Mucosa of rectum (tissue), 2 donors: Measurements from ENCODE around the gene ETV4.
A peak's percentile ranks its signal among the peaks of the same experiment; 100 is the strongest.
"Not testable (repeated sequence)": the region's sequence is repeated elsewhere in the genome, so short reads cannot be mapped to it uniquely, and the experiment has no call there.

Source experiments
- H3K27ac ChIP-seq, 2 donors: one replicate each; pipeline ENCODE4 v1.7.0; 2013; ENCODE audit warnings: inconsistent platforms in 2 of 2, low read depth in 2 of 2, low read length in 2 of 2
- H3K27me3 ChIP-seq, 2 donors: one replicate each; pipeline ENCODE4 v1.7.0; 2013; ENCODE audit warnings: low read length in 2 of 2; ENCODE audit not compliant: control insufficient read depth in 2 of 2, insufficient read depth in 2 of 2
- H3K36me3 ChIP-seq, 2 donors: one replicate each; pipeline ENCODE4 v1.7.0; 2013; ENCODE audit warnings: low read length in 2 of 2; ENCODE audit not compliant: control insufficient read depth in 2 of 2, insufficient read depth in 2 of 2
- H3K4me1 ChIP-seq, 2 donors: one replicate each; pipeline ENCODE4 v1.7.0; 2013; ENCODE audit warnings: low read length in 2 of 2, mild to moderate bottlenecking in 1 of 2; ENCODE audit not compliant: control insufficient read depth in 2 of 2, insufficient read depth in 2 of 2
- H3K4me3 ChIP-seq, 2 donors: one replicate each; pipeline ENCODE4 v1.7.0; 2013; ENCODE audit warnings: low read length in 2 of 2
- H3K9ac ChIP-seq, 2 donors: one replicate each; pipeline ENCODE4 v1.7.0; 2013; ENCODE audit warnings: low read length in 2 of 2, low read depth in 1 of 2, mild to moderate bottlenecking in 1 of 2
- H3K9me3 ChIP-seq, 2 donors: one replicate each; pipeline ENCODE4 v1.7.0; 2013; ENCODE audit warnings: low read length in 2 of 2; ENCODE audit not compliant: control insufficient read depth in 2 of 2
- donor health status: healthy.
- donor health status: Normal muscosa, but diverticular disease.

The ETV4 gene

DNA sequence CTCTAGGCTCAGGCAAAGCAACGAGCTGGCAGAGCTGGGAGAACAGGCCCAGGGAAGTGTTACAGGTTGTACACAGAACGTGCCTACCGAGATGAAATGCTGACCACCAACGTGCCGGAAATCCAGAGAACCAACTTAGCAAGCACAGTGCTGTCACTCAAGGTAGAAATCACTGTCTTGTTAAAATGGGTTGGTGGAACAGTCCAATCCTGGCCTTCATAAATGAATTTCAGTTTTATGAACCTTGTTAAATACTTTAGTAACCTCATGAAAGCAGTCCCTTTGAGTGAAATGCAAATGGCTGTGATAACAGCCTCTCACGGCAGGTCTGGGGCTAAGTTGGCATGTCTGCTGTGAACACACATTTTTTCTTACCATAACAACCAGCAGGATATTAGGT, 29.0 kb downstream of the ETV4 start:
- Histone ChIP-seq H3K4me3 (no peak overlapping the region), H3K9ac (no peak overlapping the region), H3K27me3 (no peaks in the 10 kb centered on the region), H3K9me3 (no peaks in the 10 kb centered on the region), H3K4me1 (no peaks in the 10 kb centered on the region), H3K36me3 (peaks cover 66 to 75% of the 10 kb centered on the region in 2 donors), H3K27ac (no peak overlapping the region)

DNA sequence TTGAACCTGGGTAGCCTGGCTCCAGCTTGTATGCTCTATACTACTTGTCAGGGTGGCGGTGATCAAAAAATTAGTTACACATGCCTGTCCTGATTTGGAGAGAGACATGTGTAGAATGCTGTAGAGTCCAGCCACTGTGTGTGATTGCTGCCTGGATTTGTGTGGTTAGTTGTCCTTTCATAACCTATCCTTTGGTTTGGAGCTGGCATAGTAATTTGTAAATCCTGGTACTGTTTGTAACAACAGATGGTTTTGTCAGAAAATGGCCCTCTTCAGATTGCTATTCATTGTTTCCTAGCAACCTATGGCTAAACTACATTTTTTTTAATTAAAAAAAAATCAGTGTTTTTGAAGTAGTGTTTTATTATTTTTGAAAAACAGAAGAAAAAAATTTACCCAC, 30.5 kb downstream of the ETV4 start:
- Histone ChIP-seq H3K27me3 (no peaks in the 10 kb centered on the region), H3K9me3 (no peaks in the 10 kb centered on the region), H3K9ac (no peak overlapping the region), H3K36me3 (peaks cover 59 to 69% of the 10 kb centered on the region in 2 donors), H3K4me1 (no peaks in the 10 kb centered on the region), H3K4me3 (no peak overlapping the region), H3K27ac (no peak overlapping the region)

- not testable (repeated sequence) for H3K9ac ChIP-seq, H3K4me3 ChIP-seq, H3K4me1 ChIP-seq, H3K9me3 ChIP-seq, H3K27ac ChIP-seq, H3K27me3 ChIP-seq
- H3K36me3 ChIP-seq: peaks cover 54 to 62% of the 10 kb centered on the region in 2 donors
These were observed 34.9 kb downstream of the ETV4 start for GRCh38 chr17:43511199-43511598.

DNA sequence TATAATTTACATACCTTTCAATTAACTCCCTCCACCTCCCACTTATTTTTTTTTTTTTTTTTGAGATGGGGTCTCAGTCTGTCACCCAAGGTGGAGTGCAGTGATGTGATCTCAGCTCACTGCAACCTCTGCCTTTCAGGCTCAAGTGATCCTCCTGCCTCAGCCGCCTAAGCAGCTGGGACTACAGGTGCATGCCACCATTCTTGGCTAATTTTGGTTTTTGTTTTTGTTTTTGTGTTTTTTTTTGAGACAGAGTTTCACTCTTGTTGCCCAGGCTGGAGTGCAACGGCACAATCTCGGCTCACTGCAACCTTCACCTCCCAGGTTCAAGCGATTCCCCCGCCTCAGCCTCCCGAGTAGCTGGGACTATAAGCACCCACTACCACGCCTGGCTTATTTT, 36.7 kb downstream of the ETV4 start:
- not testable (repeated sequence) for H3K27ac ChIP-seq, H3K9ac ChIP-seq, H3K9me3 ChIP-seq, H3K27me3 ChIP-seq, H3K4me1 ChIP-seq, H3K4me3 ChIP-seq
- peaks cover 57 to 67% of the 10 kb centered on the region in 2 donors for H3K36me3 ChIP-seq

- Histone ChIP-seq H3K4me1 (no peaks in the 10 kb centered on the region), H3K27me3 (no peaks in the 10 kb centered on the region), H3K36me3 (peaks cover 41 to 46% of the 10 kb centered on the region in 2 donors), H3K27ac (no peak overlapping the region), H3K9me3 (no peaks in the 10 kb centered on the region), H3K4me3 (no peak overlapping the region), H3K9ac (no peak overlapping the region)
These were observed 55.5 kb downstream of the ETV4 start for GRCh38 chr17:43490621-43491020.

DNA sequence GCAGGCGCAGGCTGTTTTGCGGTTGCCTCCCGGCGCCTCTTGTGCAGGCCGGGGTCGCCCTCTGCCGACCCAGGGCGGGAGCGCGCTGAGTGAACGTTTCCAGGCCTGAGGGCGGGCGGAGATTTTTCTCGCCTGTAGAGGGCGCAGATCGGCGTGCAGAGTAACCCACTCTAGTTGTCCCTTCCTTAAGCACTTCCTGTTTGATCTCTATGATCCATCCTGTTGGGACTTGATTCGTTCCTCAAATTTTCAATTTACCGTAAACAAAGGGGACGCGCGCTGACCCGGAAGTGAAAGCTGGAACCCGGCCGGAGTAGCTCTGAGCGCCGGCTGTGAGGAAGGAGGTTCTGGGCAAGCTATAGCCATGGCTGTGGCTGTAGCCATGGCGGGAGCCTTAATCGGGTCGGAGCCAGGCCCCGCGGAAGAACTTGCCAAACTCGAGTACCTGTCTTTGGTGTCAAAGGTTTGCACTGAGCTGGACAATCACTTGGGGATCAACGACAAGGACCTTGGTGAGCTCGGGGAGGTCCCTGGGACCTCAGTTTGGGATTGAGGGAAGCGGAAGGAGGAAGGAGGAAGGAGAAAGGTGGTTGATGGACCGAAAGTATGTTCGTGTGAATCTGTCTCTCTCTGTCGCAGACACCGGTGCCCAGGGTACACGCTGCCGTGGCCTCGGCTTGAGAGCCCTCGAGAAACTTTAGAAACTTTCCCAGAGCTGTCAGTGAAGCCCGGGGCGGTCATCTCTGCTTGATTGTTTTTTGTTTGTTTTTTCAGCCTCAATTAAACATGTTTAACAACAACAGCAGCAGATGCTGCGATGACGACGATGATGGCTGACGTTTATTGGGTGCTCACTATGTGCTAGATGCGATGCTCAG, 62.2 kb downstream of the ETV4 start, which contains the start of gene DHX8:
Gene DHX8, plus strand, starts transcription at position 302 of the 878 bp plus-strand sequence. Its CDS starts 63 bp downstream, at position 365.
- Histone ChIP-seq H3K27ac (peak within 1 kb of the TSS; percentile 79 to 89), H3K4me1 (peaks cover 15 to 19% of the 10 kb centered on the region in 2 donors)

GRCh38 chr17:43482103-43483012, 63.8 kb downstream of the ETV4 start:
- peak overlapping the region in 1 of 2 donors; percentile 62 for H3K9ac ChIP-seq
- no peak overlapping the region for H3K27ac ChIP-seq
- H3K36me3 ChIP-seq: no peaks in the 10 kb centered on the region
- H3K27me3 ChIP-seq: no peaks in the 10 kb centered on the region
- H3K9me3 ChIP-seq: no peaks in the 10 kb centered on the region
- peaks cover 15 to 19% of the 10 kb centered on the region in 2 donors for H3K4me1 ChIP-seq
- no peak overlapping the region for H3K4me3 ChIP-seq

More for the DNA sequence above, 62.2 kb downstream of the ETV4 start, which contains the start of gene DHX8:
- H3K9me3 ChIP-seq: no peaks in the 10 kb centered on the region
- H3K9ac ChIP-seq: peak within 1 kb of the TSS; percentile 78 to 81
- H3K4me3 ChIP-seq: peak within 1 kb of the TSS; percentile 71 to 91
- no peaks in the 10 kb centered on the region for H3K27me3 ChIP-seq
- H3K36me3 ChIP-seq: no peaks in the 10 kb centered on the region

DNA sequence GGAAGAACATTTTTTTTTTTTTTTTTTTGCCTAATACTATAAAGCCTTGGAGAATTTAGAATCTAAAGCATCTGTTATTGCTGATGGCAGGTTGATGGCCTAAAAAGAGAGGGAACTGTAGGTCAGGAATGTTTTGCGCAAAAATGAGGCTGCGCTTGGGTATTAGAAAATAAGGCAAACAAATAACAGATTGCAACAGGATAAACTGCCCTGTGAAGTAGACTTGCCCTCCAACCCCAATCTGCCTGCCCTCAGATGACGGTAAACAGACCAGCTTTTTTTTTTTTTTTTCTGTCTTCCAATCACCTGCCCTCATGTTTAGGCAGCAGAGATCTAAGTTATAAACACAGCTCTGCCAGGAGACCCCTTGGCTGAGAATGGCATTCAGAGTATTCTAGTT, 66.2 kb downstream of the ETV4 start:
- no peaks in the 10 kb centered on the region for H3K27me3 ChIP-seq
- no peak overlapping the region for H3K4me3 ChIP-seq
- H3K27ac ChIP-seq: no peak overlapping the region
- peaks cover 10 to 12% of the 10 kb centered on the region in 2 donors for H3K4me1 ChIP-seq
- H3K36me3 ChIP-seq: no peaks in the 10 kb centered on the region
- H3K9ac ChIP-seq: no peak overlapping the region
- no peaks in the 10 kb centered on the region for H3K9me3 ChIP-seq
